GM03348 (cell line): ENCODE results near the gene RAB40B.

Source experiments
- DNase-seq: peaks from one replicate; pipeline ENCODE4 v3.0.0; 2012; ENCODE audit warnings: low spot score

Gene RAB40B

DNA sequence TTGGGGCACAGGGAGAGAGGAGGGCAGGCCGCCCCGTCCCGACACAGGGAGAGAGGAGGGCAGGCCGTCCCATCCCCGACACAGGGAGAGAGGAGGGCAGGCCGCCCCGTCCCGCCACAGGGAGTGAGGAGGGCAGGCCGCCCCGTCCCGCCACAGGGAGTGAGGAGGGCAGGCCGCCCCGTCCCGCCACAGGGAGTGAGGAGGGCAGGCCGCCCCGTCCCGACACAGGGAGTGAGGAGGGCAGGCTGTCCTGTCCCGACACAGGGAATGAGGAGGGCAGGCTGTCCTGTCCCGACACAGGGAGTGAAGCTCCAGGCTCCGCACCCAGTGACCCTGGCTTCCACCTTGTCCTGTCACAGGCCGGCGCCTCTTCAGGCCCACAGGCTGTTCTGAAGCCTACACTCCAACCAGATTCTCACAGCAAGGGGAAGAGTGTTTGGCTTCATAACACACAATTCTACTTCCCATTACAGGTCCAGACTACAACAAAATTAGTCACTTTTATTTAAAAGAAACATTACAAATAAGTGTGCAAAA is 84.3 kb downstream of the RAB40B start:
- no peak for DNase-seq

DNA sequence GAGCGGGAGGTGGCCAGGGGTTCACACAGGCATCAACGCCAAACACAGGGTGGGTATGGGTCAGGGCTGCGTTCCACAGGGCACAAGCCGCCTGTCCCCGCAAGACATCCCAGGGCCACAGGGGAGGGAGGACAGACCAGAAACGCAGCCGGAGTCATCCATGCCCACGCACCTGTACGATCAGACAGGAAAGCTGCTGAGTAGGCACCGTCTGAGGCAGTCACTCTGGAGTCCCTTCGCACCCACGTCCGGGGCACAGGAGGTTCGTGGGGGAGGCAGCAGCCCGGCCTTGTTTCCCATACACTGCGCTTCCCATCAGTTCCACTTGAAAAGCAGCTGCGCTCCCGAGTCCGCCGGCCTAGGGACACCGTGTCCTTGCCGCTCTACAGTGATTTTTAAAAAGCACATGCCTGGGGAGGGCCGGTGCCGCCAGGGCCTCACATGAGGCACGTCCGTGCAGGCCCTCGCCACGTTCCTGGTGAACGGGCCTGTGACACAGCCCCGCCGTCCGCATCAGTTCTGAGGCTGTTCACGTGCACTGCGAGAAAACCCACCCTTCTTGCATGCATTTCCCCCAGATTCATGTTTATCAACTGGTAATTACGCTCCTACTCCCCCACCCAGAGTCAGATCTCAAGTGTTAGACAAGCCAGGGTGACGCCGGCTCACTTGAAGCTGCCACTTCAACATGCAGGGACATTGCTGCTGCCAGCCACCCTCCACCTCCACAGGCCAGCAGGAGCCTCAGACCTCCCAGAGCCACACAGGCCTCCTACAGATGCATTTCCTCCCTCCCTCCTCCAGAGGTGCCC is 85.0 kb downstream of the RAB40B start:
- no peak for DNase-seq

DNA sequence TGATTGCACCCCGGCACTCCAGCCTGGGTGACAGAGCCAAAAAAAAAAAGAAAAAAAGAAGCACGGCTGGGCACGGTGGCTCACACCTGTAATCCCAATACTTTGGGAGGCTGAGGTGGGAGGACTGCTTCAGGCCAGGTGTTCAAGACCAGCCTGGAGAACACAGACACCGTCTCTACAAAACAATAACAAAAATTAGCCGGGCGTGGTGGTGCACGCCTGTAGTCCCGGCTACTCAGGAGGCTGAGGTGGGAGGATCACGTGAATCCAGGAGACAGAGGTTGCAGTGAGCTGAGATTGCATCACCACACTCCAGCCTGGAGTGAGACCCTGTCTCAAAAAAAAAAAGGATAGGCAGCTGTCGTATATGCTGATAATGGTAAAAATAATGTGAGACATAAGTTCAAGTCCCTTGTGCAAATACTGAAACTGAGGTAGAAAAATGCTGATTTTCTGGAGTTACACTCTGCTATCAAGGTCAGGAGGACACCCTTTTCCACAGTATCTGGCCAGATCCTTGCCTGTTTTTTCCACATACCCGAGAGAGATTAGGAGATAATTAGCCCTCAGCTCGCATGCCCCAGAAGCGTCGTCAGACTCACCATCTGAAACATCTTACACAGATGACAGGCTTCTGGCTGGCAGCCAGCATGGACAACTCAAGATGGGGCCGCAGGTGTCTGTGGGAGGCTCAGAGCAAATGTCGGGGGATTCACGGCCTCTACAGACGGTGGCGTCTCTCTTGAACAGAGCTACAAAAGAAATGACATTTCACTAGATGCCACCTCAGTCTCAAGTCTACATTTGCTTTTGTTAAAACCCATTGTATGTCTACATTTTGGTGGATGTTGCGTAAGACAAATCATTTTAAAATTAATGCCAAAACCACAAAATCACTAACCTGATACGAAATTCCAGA is 87.1 kb downstream of the RAB40B start:
- DNase-seq = no peak

DNA sequence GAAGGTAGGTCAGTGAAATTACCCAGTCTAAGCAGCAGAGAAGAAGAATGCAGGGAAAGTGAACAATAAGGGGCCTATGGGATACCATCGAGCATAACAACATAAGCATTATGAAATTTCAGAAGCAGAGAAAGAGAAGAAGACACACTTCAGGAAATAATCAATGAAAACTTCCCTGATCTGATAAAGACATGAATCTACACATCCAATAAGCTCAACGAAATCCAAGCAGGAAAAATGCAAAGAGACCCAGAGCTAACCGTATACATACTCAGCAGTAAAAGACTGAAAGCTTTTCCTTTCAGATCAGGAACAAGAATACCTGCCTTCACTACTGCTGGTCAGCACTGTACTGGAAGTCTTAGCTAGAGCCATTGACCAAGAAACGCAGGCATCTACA is 88.8 kb downstream of the RAB40B start:
- DNase-seq = no peak

DNA sequence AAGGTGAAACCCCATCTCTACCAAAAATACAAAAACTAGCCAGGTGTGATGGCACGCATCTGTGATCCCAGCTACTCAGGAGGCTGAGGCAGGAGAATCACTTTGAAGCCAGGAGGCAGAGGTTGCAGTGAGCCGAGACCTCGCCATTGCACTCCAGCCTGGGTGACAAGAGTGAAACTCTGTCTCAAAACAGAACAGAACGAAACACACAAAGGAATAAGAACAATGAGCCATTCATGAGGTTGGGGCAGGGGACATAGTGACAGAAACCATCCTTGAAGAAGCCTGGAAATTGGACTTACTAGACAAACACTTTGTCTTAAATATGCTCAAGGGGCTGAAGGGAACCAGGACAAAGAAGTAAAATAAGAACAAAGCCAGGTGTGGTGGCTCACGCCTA is 89.7 kb downstream of the RAB40B start:
- no peak for DNase-seq

DNA sequence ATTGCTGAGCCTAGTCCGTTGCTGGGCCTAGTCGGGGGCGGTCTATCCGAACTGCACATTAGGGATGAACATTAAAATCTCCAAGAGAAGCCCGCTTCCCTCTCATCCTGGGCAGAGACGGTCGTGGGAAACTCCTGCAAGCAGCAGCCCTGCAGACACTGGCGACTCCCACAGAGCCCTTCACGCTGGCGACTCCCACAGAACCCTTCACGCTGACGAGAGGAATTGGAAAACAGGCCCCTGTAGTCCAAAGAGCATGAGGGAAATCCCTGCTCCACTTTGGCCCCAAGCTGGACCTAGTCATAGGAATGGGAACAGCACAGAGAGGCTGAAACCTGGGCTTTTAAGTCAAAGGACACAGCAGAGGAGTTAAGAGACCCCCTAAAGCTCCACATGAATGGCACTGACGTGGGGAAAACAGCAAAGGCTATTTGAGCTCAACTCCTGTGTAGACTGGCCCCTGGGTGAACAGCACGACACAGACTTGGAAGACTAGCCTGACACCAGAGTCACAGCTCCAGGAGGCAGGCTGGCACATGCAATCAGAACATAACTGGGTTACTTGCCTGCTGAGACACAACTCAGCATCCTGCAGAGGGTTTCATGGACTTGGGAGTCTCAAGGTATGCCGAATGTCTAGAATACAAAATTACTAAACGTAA is 92.4 kb downstream of the RAB40B start:
- no peak for DNase-seq
